Measurements from ENCODE around the gene JOSD2.

DNA sequence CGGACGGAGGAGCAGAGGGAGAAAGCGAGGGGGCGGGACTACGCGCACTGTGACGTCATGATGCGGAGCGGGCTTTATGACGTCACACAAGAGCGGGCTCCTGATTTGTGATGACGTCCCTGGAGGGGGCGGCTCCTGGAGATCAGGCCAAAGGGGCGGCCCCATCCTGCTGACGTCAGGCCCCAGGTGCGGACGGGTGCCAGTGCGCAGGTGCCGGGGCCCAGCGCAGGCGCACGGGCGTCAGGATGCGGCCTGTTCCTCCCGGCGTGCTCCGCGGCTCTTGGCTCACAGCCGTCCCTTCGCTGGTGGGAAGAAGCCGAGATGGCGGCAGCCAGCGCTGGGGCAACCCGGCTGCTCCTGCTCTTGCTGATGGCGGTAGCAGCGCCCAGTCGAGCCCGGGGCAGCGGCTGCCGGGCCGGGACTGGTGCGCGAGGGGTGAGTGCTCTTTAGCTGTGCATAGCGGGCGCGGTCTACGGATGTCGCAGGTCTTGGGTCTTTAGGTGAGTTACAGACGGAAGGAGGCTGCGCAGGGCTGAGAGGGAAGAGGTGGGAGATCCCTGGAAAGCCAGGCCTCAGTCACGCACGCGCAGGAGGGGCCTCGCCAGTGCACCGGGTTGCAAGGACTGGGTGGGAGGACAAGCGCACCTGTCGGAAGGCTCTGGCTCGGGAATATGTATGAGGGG lies 34.6 kb downstream of the JOSD2 start, which contains the start of the genes EMC10 and GARIN5A:
- TF ChIP-seq JUN (IDR thresholded peaks at IDR 0.05; ENCODE audit: borderline replicate concordance, insufficient read depth, insufficient read length, low read depth) (peak; percentile 77), POLR2AphosphoS5 (IDR thresholded peaks at IDR 0.05; ENCODE audit: insufficient read depth, low read depth, low read length) (peak; percentile 93), POLR2A (IDR thresholded peaks at IDR 0.05; ENCODE audit: low read depth, low read length) (peak; percentile 96), EZH2 (IDR thresholded peaks at IDR 0.05; ENCODE audit: borderline replicate concordance, low read depth, low read length, severe bottlenecking) (no peak), FOS (IDR thresholded peaks at IDR 0.05; ENCODE audit: borderline replicate concordance, insufficient read depth, low read length) (no peak), MYC (IDR thresholded peaks at IDR 0.05; ENCODE audit: low read depth, low read length) (no peak), GATA2 (IDR thresholded peaks at IDR 0.05; ENCODE audit: insufficient read depth, insufficient read length, low read depth, low read length) (no peak)
- TF ChIP-seq, protein P1, sequence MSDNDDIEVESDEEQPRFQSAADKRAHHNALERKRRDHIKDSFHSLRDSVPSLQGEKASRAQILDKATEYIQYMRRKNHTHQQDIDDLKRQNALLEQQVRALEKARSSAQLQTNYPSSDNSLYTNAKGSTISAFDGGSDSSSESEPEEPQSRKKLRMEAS (IDR thresholded peaks at IDR 0.05; ENCODE audit: insufficient read depth, insufficient read length), result peak; percentile 14
- TF ChIP-seq, protein P2, sequence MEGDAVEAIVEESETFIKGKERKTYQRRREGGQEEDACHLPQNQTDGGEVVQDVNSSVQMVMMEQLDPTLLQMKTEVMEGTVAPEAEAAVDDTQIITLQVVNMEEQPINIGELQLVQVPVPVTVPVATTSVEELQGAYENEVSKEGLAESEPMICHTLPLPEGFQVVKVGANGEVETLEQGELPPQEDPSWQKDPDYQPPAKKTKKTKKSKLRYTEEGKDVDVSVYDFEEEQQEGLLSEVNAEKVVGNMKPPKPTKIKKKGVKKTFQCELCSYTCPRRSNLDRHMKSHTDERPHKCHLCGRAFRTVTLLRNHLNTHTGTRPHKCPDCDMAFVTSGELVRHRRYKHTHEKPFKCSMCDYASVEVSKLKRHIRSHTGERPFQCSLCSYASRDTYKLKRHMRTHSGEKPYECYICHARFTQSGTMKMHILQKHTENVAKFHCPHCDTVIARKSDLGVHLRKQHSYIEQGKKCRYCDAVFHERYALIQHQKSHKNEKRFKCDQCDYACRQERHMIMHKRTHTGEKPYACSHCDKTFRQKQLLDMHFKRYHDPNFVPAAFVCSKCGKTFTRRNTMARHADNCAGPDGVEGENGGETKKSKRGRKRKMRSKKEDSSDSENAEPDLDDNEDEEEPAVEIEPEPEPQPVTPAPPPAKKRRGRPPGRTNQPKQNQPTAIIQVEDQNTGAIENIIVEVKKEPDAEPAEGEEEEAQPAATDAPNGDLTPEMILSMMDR (IDR thresholded peaks at IDR 0.05; ENCODE audit: extremely low read depth in 1 of 2, insufficient read depth in 1 of 2, low read depth in 1 of 2, low read length in 2 of 2), result no peak

Data from endothelial cell of umbilical vein (primary cell).